DMS114 treated with DMSO at 0.1 percent for 48 hours (cell line): ENCODE data around the gene RNF145.

Source experiments
- DNase-seq: peaks from one replicate; lab custom pipeline; 2025; ENCODE audit not compliant: unreplicated experiment; lab: John Stamatoyannopoulos, UW

RNF145 gene

DNA sequence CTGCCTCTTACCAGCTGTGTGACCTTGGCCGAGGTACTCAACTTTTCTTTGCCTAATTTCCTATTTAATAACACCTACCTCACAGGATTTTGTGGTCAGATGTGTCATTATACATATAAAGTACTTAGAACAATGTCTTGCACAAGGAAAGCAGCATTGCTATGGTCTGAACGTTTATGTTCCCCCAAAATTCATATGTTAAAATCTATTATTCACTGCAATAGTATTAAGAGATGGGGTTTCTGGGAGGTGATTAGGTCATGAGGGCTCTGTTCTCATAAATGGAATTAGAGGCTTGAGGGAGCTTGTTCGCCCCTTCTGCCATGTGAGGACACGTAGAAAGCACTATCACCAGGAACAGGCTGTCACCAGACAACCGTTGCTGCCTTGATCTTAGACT is 10.9 kb upstream of the RNF145 start:
- DNase-seq: no peak

DNA sequence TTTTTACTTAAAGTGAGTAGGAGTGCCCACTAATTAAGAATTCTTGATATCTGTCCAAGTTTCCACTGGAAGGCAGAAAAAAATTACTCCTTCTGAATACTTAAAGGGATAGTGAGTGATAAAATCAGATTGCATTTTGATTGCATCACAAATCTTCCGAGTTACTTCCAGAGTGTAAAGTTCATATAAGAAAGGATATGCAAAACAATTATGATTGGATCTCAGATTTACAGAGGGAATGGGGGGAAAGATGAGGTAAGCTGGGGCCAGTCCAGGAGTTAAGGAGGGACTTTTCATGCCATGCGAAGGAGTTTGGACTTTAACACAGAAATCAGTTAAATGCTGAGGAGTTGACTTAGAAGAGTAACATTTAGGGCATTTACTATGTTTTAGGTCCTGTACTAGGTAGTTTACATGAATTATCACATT is 9.3 kb upstream of the RNF145 start:
- no peak for DNase-seq

DNA sequence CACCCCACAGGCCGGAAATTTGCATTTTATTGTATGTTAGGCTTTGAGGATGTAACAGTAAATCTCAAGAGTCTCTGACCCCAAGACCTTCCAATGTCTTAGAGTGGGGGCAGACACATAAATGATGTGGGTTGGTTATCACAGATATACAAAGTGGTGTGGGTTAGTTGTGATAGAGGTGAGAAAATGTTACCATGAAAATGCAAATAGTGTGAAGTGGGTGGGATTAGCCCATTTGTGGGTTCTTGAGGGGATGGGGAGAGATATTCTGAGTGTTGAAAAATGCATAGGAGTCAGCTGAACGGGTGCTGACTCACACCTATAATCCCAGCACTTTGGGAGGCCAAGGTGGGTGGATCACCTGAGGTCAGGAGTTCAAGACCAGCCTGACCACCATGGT is 7.9 kb upstream of the RNF145 start:
- DNase-seq: no peak

DNA sequence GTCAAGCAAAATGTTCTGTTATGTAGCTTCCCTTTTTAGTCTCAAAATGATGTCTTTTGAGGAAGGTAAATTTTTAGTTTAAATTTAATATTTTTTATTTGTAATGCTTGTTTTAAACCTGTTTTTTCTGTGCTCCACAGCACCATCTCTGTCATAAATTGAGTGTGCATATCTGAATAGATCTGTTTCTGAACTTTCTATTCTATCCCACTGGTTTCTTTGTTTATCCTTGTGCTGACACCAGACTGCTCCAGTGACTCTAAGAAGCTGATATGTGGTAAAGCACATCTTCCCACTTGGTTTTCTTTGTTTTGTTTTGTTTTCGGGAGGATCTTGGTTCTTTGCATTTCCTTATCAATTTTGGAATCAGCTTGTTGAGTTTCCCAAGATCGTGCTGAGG is 7.1 kb upstream of the RNF145 start:
- DNase-seq: no peak

DNA sequence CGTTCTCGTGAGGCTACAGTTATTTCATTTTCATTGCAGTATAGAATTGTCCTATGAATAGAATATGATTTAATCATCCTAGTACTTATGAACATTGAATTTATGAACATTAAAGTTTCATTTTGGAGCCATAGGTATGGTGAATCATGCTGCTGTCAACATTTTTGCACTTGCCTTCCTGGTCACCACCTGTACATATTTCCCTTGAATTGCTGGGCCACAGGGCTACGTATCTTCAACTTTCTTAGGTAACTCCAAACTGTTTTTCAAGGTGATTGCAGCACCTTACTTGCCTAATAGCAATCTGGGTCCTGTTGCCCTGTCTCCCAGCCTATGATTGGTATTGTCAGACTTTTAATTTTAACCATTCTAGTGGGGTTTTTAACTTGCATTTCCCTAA is 6.5 kb upstream of the RNF145 start:
- no peak for DNase-seq

GRCh38 chr5:159214486-159215271 is 5.3 kb upstream of the RNF145 start:
- DNase-seq: no peak

DNA sequence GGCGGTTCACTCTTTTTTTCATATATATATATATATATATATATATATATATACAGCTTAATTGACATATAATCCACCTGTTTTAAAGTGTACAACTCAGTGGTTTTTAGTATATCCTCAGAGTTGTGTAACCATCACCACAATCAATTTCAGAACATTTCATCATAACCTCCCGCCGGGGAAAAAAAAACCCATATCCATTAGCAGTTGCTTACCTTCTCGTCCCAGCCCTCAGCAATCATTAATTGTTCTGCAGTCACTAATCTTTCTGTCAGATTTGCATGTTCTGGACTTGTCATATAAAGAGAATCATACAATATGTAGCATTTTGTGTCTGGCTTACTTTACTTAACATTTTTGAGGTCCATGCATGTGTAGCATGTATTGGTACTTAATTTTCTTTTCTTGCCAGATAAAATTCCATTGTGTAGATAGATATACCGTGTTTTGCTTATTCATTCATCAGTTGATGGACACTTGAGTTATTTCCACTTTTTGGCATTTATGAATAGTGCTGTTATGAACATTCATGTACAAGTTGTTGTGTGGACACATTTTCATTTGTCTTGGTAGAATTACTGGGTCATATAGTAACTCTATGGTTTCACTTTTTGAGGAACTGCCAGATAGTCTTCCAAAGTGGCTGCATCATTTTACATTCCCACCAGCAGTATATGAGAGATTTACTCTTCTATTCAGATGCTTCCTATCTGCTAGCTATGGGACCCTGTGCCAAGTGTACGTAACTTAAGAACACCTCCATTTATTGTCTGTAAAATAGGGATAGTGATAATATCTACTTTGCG is 3.5 kb upstream of the RNF145 start:
- DNase-seq: no peak

DNA sequence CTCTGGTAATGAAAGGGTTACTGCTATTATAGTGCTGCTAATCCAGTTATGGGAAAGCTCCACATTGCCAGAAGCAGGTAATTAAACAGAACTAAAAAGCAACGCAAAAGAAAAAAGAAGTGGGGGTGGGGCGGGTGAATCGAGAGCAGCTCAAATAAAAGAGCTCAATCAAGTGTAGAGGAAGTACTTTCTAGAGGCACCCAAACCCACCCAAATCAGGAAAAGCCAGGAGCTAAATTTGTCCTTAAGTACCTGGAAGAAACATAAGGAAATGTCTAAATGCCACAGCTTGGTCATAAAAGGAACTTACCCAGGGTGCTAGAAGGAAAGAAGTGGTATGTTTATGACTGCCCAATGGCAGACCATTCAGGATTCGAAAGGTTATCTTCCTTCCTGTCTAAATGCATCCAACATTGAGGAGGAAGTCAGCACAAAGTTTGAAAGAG is 2.4 kb upstream of the RNF145 start:
- no peak for DNase-seq

GRCh38 chr5:159210846-159211245 is 1.5 kb upstream of the RNF145 start:
- DNase-seq: no peak

DNA sequence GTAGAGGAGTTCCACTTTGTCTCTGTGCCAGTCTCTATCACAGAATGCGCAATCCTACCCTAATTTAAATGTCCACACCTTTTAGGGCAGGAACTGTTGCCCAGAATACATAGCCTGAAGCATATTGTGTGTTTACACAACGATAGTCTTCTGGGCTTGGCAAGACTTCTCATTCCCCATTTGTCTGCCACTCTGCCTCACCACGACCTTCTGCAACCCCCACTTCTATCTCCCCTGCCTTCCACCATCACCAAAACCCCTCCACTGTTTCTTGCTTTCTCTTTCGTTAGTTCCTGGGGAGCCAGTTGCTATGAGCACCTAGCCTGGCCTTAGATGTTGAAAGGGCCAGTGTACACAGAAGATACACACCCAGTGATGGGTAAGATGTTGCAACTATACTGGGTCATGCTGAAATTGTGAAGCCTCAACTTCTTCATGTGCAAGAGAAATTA is 883 bp upstream of the RNF145 start:
- DNase-seq: no peak

DNA sequence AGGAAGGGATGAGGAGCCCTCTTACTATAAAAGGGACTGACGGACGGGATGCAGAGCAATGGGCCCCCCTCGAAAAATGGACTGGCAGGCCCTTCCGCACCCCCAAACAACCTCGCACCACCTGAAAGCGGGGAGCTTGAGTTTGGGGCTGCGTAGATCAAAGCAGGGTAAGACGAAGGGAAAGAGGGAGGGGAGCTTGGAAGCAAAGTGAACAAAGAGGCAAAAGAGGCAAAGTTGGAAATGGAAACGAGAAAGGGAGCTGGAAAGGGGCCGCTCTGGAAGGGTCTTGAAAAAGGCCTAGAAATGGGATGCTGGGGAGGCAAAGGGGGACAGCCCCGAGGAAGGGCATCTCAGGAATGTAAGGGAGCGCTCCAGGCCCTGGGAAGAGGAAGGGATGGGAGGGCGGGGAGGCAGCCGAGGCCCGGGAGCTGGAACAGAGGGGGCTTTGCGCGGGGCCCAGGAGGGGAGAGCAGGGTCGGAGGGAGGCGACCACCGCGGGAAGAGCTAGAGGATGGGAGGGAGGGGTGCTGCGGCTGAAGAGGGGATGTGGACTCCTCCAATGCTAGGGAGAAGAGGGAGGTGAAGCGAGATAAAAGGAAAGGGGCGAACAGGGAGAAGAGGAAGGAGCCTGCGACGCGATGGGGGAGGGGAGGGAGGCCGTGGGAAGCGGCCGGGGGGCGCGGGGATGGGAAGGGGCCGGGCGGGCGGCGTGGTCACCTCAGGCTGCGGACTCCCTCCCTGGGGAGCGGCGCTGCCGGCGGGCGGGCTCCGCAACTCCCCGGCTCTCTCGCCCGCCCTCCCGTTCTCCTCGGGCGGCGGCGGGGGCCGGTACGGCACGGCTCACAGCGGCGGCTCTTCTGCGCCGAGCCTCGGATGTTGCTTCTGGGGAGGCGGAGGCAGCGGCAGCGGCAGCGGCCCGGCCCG is 577 bp downstream of the RNF145 start:
- DNase-seq: no peak

DNA sequence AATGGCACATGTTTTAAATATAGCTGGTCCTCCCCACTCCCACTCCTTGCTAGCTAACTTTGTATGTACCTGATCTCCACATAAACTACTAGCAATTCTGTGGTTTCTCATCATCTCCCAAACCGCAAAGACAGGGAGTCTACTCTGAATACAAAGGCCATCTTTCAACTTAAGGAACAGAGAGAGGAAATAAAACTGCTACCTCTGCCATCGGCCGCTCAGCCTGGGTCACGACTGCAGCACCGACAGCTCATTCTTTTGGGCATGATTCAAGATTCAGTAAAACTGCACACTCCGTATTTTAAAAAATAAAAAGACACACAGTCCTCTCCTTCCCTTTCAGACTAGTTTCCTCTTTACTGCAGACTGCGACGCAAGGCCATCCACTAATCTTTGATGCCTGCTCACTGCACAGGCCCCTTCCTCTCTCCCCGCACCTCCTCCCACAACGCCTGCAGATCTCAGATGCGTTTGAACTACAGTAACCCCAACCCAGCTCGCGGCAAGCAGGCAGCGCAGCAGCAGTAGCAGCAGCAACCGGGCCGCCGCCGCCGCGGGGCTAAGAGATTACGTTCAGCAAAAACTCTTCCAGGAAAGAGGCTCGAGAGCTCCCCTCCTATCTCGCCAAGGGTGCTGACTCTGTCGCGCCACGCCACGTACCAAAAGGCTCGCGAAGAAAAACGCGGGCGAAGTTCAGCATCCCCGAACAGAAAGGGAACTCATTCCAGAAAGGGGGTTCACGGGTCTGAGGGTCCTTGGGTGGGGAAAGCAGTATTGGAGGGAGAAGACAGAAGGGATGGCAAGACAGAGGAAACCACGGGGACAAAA is 1.5 kb downstream of the RNF145 start:
- DNase-seq: peak; percentile 50

DNA sequence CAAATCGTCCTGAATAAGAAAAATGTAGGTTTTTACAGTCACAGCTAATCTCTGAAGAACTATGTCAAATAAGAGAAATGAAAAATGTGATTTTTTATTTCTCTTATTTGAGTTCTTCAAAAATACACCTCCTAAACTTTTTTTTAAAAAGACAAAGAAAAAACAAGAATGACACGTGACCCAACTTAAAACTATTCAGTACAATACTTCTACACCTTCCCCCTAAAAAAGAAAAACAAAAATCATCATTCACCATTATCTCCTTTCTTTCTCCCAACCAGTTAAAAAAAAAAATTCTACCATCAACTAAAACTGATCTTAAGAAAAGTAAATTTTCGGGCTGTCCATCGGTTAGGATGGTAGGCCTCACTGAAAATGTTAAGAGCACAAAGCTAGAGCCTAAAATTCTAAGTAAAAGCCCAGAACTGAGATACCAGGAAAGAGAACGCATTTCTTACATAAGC is 2.1 kb downstream of the RNF145 start:
- no peak for DNase-seq

DNA sequence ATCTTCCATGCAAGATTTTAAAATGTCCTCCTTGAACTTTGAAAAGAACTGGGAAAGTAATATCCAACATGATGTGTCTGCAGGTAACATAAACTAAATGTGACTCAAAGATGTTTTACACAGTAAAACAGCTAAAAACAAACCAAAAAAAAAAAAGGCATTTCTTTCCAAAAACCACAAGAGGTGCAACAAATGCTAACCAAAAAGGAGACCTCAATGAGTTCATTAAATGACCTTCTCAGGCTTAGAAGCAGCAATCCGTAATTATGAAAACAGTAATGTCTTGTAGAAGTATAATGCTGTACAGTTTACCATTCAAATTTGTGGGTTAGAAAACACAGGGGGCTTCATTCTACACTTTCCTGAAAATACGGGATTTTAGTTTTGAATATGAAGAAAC is 2.5 kb downstream of the RNF145 start:
- no peak for DNase-seq

GRCh38 chr5:159206368-159206767 is 3.0 kb downstream of the RNF145 start:
- no peak for DNase-seq

GRCh38 chr5:159203351-159203750 is 6.0 kb downstream of the RNF145 start:
- peak; percentile 9 for DNase-seq

DNA sequence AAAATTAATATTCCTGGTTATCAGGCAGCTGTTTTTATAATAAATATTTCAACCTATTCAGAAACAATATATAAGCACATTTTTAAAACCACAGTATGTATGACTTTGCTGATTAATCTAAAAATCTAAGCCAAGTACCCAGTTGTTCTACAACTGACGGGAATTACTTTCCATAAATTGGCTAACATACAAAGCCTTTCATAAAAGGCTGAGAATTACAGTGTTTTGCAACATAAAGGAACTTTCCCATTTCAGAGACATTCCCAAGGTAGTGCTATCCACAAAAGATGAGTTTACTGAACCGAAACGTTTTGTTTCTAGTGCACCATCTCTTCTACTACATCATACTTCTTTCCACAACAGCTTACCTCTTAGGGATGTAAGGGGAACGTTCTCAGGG is 7.2 kb downstream of the RNF145 start:
- DNase-seq: no peak

DNA sequence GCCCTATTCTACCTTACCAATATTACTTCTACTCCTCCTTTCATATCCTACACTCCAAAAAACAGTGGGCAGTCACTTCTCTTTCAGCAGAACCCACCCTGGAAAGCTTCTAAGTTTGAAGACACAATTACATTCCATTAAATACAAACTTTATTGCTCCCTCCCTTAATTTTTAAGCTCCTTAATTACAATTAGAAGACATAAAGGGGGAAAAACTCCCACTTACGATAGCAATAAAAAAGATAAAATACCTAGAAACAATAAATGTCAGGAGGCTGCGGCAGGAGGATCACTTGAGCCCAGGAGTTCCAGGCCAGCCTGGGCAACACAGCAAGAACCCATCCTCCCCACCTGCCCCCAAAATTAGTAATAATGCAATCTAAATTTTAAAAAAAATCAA is 9.6 kb downstream of the RNF145 start:
- no peak for DNase-seq

GRCh38 chr5:159199225-159199624 is 10.1 kb downstream of the RNF145 start:
- no peak for DNase-seq
